ENCODE data around the gene CAD. TPM values are rescaled to one million over a fixed set of nuclear protein-coding genes. Genes with fewer than 3 reads are reported as not detected.

CAD gene
- total RNA-seq, 2 experiments from 2014 or later: 125 to 127 TPM

- DNase-seq: no peak
- POLR2A ChIA-PET: no interaction called here
- intact Hi-C loops (cut with micrococcal nuclease): no loop called here
- Mint-ChIP-seq H3K4me1 (ENCODE audit: low read depth) (peaks cover 19% of the 10 kb centered on the region), H3K9me3 (no peaks in the 10 kb centered on the region), H3K27me3 (no peaks in the 10 kb centered on the region), H3K4me3 (no peak overlapping the region), H3K27ac (no peak overlapping the region), H3K36me3 (ENCODE audit: low read depth) (peaks cover 42% of the 10 kb centered on the region)
- TF ChIP-seq CTCF (IDR thresholded peaks at IDR 0.05): no peak
- CTCF ChIA-PET: interaction anchor here (1.1 kb wide), 1 partner anchor 74 kb away, joined by 3 read pairs; no protein-coding TSS in a partner anchor
- ATAC-seq: no peak
These were observed 12.0 kb upstream of the CAD start for GRCh38 chr2:27205206-27205605.

GRCh38 chr2:27206346-27206745 is 10.8 kb upstream of the CAD start:
- Mint-ChIP-seq H3K27ac (no peak overlapping the region), H3K4me3 (no peak overlapping the region), H3K4me1 (ENCODE audit: low read depth) (peaks cover 21% of the 10 kb centered on the region), H3K27me3 (no peaks in the 10 kb centered on the region), H3K36me3 (ENCODE audit: low read depth) (peaks cover 42% of the 10 kb centered on the region), H3K9me3 (no peaks in the 10 kb centered on the region)
- ChIA-PET POLR2A (interaction anchor here (0.9 kb wide), 1 partner anchor 13 kb away, joined by 3 read pairs; no protein-coding TSS in a partner anchor), CTCF (interaction anchor here (1.1 kb wide), 1 partner anchor 73 kb away, joined by 3 read pairs; no protein-coding TSS in a partner anchor)
- intact Hi-C loops (cut with micrococcal nuclease): no loop called here
- DNase-seq (no peak), ATAC-seq (no peak)
- no peak for TF ChIP-seq CTCF (IDR thresholded peaks at IDR 0.05)

- CTCF ChIA-PET: interaction anchor here (1.8 kb wide), 1 partner anchor 362 kb away, joined by 3 read pairs; no protein-coding TSS in a partner anchor
- H3K4me1 Mint-ChIP-seq (ENCODE audit: low read depth): peaks cover 24% of the 10 kb centered on the region
- intact Hi-C loops (cut with micrococcal nuclease): no loop called here
- H3K27ac Mint-ChIP-seq: no peak overlapping the region
- no peak for DNase-seq
- H3K36me3 Mint-ChIP-seq (ENCODE audit: low read depth): peaks cover 41% of the 10 kb centered on the region
- H3K27me3 Mint-ChIP-seq: no peaks in the 10 kb centered on the region
- POLR2A ChIA-PET: interaction anchor here (1.3 kb wide), 1 partner anchor 77 kb away, joined by 3 read pairs; no protein-coding TSS in a partner anchor
- H3K4me3 Mint-ChIP-seq: no peak overlapping the region
- H3K9me3 Mint-ChIP-seq: no peaks in the 10 kb centered on the region
- ATAC-seq: no peak
- no peak for TF ChIP-seq CTCF (IDR thresholded peaks at IDR 0.05)
These were observed 8.6 kb upstream of the CAD start for GRCh38 chr2:27208486-27209050.

- no peak for ATAC-seq
- POLR2A ChIA-PET: interaction anchor here (0.6 to 1.3 kb wide), 3 partner anchors 9 to 78 kb away, joined by 3 to 4 read pairs (median 3); no protein-coding TSS in a partner anchor
- Mint-ChIP-seq H3K4me1 (ENCODE audit: low read depth) (peaks cover 30% of the 10 kb centered on the region), H3K36me3 (ENCODE audit: low read depth) (peaks cover 39% of the 10 kb centered on the region), H3K9me3 (no peaks in the 10 kb centered on the region), H3K27me3 (no peaks in the 10 kb centered on the region), H3K4me3 (peak overlapping the region; percentile 46), H3K27ac (peak overlapping the region; percentile 11)
- intact Hi-C loops (cut with micrococcal nuclease): loop anchor here (10.0 kb wide), 1 partner anchor 115 kb away; no protein-coding TSS in a partner anchor
- CTCF ChIA-PET: interaction anchor here (0.9 to 1.0 kb wide), 2 partner anchors 34 to 40 kb away, joined by 3 read pairs; no protein-coding TSS in a partner anchor
- no peak for TF ChIP-seq CTCF (IDR thresholded peaks at IDR 0.05)
- no peak for DNase-seq
These were observed 7.4 kb upstream of the CAD start for GRCh38 chr2:27209621-27210401.
